CD4-positive, alpha-beta T cell treated with Interleukin-6 for 4 hours (primary cell): ENCODE results near the gene ADAM12.

Experiments
- DNase-seq: peaks from one replicate; pipeline ENCODE4 v3.0.0-alpha.2; 2020; ENCODE audit warnings: mixed read lengths

The ADAM12 gene

GRCh38 chr10:126387931-126388911 lies at the start of gene ADAM12:
TSS of gene ADAM12 (minus strand) at chr10:126388477. CDS start at chr10:126388145, 332 bp downstream.
- no peak for DNase-seq

GRCh38 chr10:126437635-126438406 lies 49.5 kb upstream of the ADAM12 start:
- no peak for DNase-seq

GRCh38 chr10:126434235-126434634 lies 46.0 kb upstream of the ADAM12 start:
- DNase-seq = no peak

- DNase-seq = peak; percentile 10
These were observed 45.1 kb upstream of the ADAM12 start for GRCh38 chr10:126433351-126433750.

- DNase-seq = no peak
These were observed 44.2 kb upstream of the ADAM12 start for GRCh38 chr10:126432507-126432906.

GRCh38 chr10:126431816-126432215 lies 43.5 kb upstream of the ADAM12 start:
- DNase-seq = no peak

- no peak for DNase-seq
These were observed 42.2 kb upstream of the ADAM12 start for GRCh38 chr10:126430512-126430911.

GRCh38 chr10:126429275-126429674 lies 41.0 kb upstream of the ADAM12 start:
- no peak for DNase-seq

GRCh38 chr10:126425489-126426065 lies 37.3 kb upstream of the ADAM12 start:
- no peak for DNase-seq

- no peak for DNase-seq
These were observed 36.8 kb upstream of the ADAM12 start for GRCh38 chr10:126425032-126425431.

- no peak for DNase-seq
These were observed 35.6 kb upstream of the ADAM12 start for GRCh38 chr10:126423732-126424491.

GRCh38 chr10:126422567-126422966 lies 34.3 kb upstream of the ADAM12 start:
- DNase-seq = no peak

- DNase-seq = no peak
These were observed 33.5 kb upstream of the ADAM12 start for GRCh38 chr10:126421756-126422256.

GRCh38 chr10:126420567-126421300 lies 32.5 kb upstream of the ADAM12 start:
- no peak for DNase-seq

GRCh38 chr10:126417220-126417825 lies 29.0 kb upstream of the ADAM12 start:
- no peak for DNase-seq

- DNase-seq = no peak
These were observed 21.5 kb upstream of the ADAM12 start for GRCh38 chr10:126409821-126410220.

GRCh38 chr10:126408953-126409641 lies 20.8 kb upstream of the ADAM12 start:
- no peak for DNase-seq

GRCh38 chr10:126407831-126408230 lies 19.6 kb upstream of the ADAM12 start:
- no peak for DNase-seq

GRCh38 chr10:126405239-126405775 lies 17.0 kb upstream of the ADAM12 start:
- no peak for DNase-seq
